Lung microvascular endothelial cell (primary cell): Measurements from ENCODE around the gene POLE4. TPM values are rescaled to one million over a fixed set of nuclear protein-coding genes. Genes with fewer than 3 reads are reported as not detected.

Experiments used
- DNase-seq, 2 donors: peaks; one replicate each; pipeline versions ENCODE4 v3.0.0 to v3.0.0-alpha.2; 2010; ENCODE audit warnings: low read depth in 2 of 2
- total RNA-seq: library from RNA; depleted of rRNA; stranded (reverse); fragments of >200 nt; gene quantifications from 2 replicates; pipeline ENCODE4 v1.2.1, GENCODE V29; 2014

The POLE4 gene
- total RNA-seq, 1 donor from 2014 or later = 30.0 TPM

GRCh38 chr2:74985978-74986609 is 27.7 kb downstream of the POLE4 start:
- peak in 1 of 2 donors; percentile 10 for DNase-seq

DNA sequence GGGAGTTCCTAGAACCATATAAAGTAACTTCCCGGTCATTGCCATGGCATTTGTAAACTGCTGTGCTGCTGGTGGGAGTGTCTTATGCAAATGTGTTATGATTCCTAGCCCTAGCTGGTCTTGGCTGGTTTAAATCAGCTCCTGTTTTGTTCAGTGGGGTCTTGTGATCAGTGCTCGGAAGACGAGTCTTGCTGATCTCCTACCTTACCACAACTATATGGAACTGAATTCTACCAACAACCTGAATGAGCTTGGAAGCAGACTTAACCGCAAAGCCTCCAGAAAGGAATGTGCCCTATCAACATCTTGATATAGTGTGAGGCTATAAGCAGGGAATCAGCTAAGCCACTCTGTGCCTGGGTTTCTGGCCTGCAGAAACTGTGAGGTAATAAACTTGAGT is 33.5 kb downstream of the POLE4 start:
- no peak for DNase-seq

DNA sequence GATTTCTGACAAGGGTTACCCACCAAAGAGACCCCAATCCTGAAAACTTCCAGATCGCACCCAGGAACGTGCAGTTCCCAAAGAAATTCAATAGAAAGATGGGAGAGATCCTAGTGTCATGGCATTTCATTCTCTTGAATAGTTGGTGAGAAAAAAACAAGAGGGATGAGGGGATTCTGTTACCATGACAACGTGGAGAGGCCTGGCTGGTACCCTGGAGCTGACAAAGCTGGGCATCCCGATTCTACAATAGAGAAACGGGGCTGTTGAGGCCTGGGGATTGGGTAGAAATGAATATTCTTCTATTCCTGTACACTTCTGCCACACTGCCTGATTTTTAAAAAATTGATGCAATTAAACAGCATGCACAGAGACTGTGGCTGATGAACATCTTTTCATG is 41.0 kb downstream of the POLE4 start:
- no peak for DNase-seq

DNA sequence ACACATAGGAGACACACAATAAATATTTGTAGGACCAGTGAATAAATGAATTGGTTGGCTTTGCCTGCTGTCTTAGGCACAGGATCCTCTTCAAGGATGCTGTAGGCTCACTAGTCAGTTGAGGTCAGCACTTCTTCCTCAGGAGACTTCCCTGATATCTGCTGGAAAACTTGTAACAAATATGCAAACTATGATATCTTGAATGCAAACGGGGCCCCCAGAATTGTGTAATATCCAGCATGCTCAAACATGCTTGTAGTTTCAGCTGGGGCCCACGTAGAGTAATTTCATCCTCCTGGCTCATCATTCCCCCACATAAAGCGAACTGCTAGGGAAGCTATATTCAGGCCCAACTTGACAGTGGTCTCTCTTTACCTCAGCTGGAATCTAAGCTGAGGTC is 43.6 kb downstream of the POLE4 start:
- DNase-seq = no peak

GRCh38 chr2:75003276-75003675 is 44.8 kb downstream of the POLE4 start:
- DNase-seq = no peak

- peak in 1 of 2 donors; percentile 7 for DNase-seq
Measured at GRCh38 chr2:75003773-75004172, 45.3 kb downstream of the POLE4 start.

DNA sequence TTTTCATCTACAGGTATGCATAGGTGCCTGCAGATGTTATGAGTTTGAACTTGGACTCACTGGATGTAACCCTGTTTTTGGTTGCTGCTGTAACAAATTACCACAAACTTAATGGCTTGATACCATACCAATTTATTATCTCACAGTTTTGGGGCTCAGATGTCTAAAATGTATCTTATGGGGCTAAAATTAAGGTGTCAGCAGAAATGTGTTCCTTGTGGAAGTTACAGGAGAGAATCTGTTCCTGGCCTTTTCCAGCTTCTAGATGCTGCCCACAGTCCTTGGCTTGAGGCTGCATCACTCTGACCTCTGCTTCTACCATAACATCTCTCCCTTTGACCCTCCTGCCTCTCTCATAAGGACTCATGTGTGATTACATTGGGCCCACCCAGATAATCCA is 47.6 kb downstream of the POLE4 start:
- no peak for DNase-seq

DNA sequence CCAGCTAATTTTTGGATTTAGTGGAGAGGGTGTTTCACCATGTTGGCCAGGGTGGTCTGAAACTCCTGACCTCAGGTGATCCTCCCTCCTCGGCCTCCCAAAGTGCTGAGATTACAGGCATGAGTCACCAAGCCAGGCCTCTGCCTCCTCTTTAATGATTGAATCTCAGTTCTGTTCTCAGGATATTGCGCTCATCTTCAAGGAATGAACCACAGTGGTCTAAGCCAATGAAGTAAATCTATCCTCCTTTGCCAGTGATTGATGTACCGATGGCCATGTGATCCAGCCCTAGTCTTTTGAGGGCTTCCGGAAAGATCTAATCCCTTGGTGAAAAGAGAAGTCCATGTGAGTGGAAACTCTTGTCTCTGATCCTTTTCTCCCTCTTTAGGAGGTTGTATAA is 48.6 kb downstream of the POLE4 start:
- no peak for DNase-seq

- DNase-seq = no peak
Measured at GRCh38 chr2:75007819-75008218, 49.4 kb downstream of the POLE4 start.

- DNase-seq = no peak
Measured at GRCh38 chr2:75010571-75010970, 52.1 kb downstream of the POLE4 start.

- DNase-seq = no peak
Measured at GRCh38 chr2:75012080-75012479, 53.6 kb downstream of the POLE4 start.

DNA sequence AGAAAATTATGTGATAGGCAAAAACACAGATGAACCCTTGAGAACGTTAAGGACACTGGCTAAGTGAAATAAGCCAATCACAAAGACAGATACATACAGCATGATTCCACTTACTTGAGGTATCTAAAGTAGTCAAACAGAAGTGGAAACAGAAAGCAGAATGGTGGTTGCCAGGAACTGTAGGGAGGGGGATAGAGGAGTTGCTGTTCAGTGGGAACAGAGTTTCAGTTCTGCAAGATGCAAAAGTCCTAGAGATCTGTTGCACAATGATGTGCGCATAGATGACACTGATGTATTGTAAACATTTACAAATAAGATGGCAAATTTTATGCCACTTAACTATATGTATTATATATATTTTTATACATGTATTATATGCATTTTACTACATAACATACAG is 59.7 kb downstream of the POLE4 start:
- DNase-seq = no peak

Other genes starting within 250 kb of the POLE4 start
- gene HK2, start 124.5 kb upstream of the POLE4 start, total RNA-seq = 2.2 and 3.4 TPM in 2 replicates
- not detected in 2 replicates for gene TACR1, start 240.9 kb downstream of the POLE4 start, total RNA-seq